Hepatocyte (in vitro differentiated cells): ENCODE data around the gene SHCBP1L. TPM values are rescaled to one million over a fixed set of nuclear protein-coding genes. Genes with fewer than 3 reads are reported as not detected.

Experiments used
- DNase-seq: peaks from one replicate; pipeline ENCODE4 v3.0.0-alpha.2; 2016; ENCODE audit warnings: low spot score
- H2AFZ ChIP-seq: fragments of 200-600 bp; sonication (generic); 2 replicates; pipeline ENCODE4 v1.6.0; 2016; ENCODE audit warnings: antibody characterized with exemption, mild to moderate bottlenecking
- H3K27ac ChIP-seq: fragments of 200-600 bp; sonication (generic); 2 replicates; pipeline ENCODE4 v1.5.1; 2016; ENCODE audit warnings: mild to moderate bottlenecking
- H3K27me3 ChIP-seq: fragments of 200-600 bp; sonication (generic); 2 replicates; pipeline ENCODE4 v1.6.1; 2016
- H3K36me3 ChIP-seq: fragments of 200-600 bp; sonication (generic); replicated peaks from 2 replicates; pipeline ENCODE4 v1.5.1; 2016; ENCODE audit warnings: low read depth; ENCODE audit not compliant: insufficient read depth
- H3K4me1 ChIP-seq: fragments of 200-600 bp; sonication (generic); 2 replicates; pipeline ENCODE4 v1.5.1; 2016; ENCODE audit warnings: mild to moderate bottlenecking, moderate library complexity; ENCODE audit not compliant: insufficient read depth
- H3K4me2 ChIP-seq: fragments of 200-600 bp; sonication (generic); 2 replicates; pipeline ENCODE4 v1.6.0; 2016
- H3K4me3 ChIP-seq: fragments of 200-600 bp; sonication (generic); 2 replicates; pipeline ENCODE4 v1.5.1; 2016; ENCODE audit warnings: mild to moderate bottlenecking
- H3K79me2 ChIP-seq: fragments of 200-600 bp; sonication (generic); 2 replicates; pipeline ENCODE4 v1.6.0; 2017; ENCODE audit warnings: mild to moderate bottlenecking
- H3K9me2 ChIP-seq: fragments of 200-600 bp; sonication (generic); replicated peaks from 2 replicates; pipeline ENCODE4 v1.6.0; 2017; ENCODE audit warnings: mild to moderate bottlenecking; ENCODE audit not compliant: insufficient read depth
- H3K9me3 ChIP-seq: fragments of 200-600 bp; sonication (generic); 2 replicates; pipeline ENCODE4 v1.5.1; 2016; ENCODE audit warnings: low read depth, mild to moderate bottlenecking
- H4K20me1 ChIP-seq: fragments of 200-600 bp; sonication (generic); 2 replicates; pipeline ENCODE4 v1.6.0; 2016; ENCODE audit warnings: mild to moderate bottlenecking; ENCODE audit not compliant: insufficient read depth, poor library complexity, severe bottlenecking
- EZH2 ChIP-seq: fragments of 200-600 bp; sonication (generic); IDR thresholded peaks from 2 replicates; pipeline ENCODE4 v1.6.1; 2016; ENCODE audit warnings: antibody characterized with exemption, mild to moderate bottlenecking, borderline replicate concordance
- EZH2phosphoT487 ChIP-seq: fragments of 200-600 bp; sonication (generic); IDR thresholded peaks from one replicate; pipeline ENCODE4 v1.6.1; 2018; ENCODE audit warnings: antibody characterized with exemption, mild to moderate bottlenecking, low read depth, moderate library complexity; ENCODE audit not compliant: unreplicated experiment, severe bottlenecking
- WGBS: methylation state at CpG from one replicate; pipeline ENCODE4 v1.1.6; 2016; ENCODE audit warnings: low lambda C conversion rate; ENCODE audit errors: missing lambda C conversion rate; 5-methylcytosine and 5-hydroxymethylcytosine counted together
- polyA plus RNA-seq: library from polyadenylated mRNA; unstranded; fragments of >200 nt; fragmentation: Nextera tagmentation; extraction: Ambion mirVana; gene quantifications from 2 replicates; pipeline ENCODE4 v1.2.1, GENCODE V29; 2016
- total RNA-seq: library from RNA; depleted of rRNA; stranded (reverse); fragments of >200 nt; gene quantifications from 2 replicates; pipeline ENCODE4 v1.2.3, GENCODE V29; 2014
- TF ChIP-seq, protein P1 (sequence below): fragments of 200-600 bp; sonication (generic); IDR thresholded peaks from 2 replicates; pipeline ENCODE4 v1.5.1; 2016; ENCODE audit warnings: antibody characterized with exemption, mild to moderate bottlenecking; ENCODE audit not compliant: poor library complexity

Gene SHCBP1L
- not detected in 2 replicates for total RNA-seq
- polyA plus RNA-seq: not detected in 2 replicates

DNA sequence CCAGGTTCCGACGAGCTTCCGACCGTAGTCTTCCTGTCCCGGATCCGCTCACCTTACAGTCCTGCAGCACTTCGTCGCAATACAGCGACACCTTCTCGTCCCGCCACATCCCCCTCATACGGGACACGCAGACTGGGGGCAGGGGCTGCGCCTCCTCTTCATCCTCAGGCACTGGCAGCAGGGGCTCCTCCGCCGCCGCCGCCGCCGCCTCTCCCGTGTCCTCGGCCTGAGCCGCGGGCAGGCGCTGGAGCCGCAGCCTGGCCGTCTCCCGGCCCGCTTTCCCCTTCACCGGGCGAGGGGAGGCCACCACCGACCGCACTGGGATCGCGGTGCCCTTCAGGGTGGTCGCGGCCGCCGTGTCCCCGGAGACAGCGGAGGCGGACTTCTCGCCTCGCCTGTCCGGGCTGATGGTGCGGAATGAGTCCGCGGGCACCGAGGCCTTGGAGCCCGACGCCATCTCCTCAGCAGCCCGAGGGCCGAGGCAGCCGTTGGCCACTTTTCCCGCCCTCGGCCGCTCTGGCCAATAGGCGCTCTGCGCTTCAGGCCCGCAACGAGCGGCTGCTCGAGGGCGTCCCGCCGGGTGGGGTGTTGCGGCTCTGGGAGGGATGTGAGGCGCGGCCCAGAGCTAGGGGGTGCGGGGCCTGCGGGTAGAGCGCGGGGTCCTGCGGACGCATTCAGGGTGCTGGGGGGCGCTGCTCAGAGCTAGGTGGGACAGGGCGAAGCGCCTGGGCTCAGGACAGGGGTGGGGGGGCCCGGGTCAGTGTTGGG, at the start of gene SHCBP1L:
SHCBP1L (minus strand) TSS at position 490 of the 768 bp plus-strand sequence; CDS start at position 457, 33 bp downstream.
- no peaks in the 10 kb centered on the region for H3K36me3 ChIP-seq

DNA sequence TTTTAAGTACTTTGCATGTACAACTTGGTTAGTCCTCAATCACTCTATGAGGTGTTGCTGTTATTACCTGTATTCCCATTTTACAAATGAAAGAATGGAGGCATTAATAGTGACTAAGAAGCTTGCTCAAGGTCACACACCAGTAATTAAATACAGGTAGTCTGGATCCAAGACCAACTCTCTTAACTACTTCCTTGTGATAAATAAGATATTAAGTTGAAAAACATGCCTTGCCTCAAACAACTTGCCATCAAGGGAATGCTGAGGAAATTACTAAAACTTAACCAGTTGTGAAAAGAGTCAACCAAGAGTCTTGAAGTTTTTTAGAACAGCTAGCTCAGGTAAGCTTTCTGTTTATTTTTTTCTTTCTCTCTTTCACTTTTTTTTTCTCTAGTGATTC, 49.3 kb upstream of the SHCBP1L start:
- Histone ChIP-seq H3K4me3 (no peak overlapping the region), H2AFZ (no peak overlapping the region), H3K27me3 (no peaks in the 10 kb centered on the region), H3K36me3 (no peaks in the 10 kb centered on the region), H3K79me2 (no peaks in the 10 kb centered on the region), H4K20me1 (no peaks in the 10 kb centered on the region), H3K4me2 (no peak overlapping the region), H3K9me3 (no peaks in the 10 kb centered on the region), H3K27ac (no peak overlapping the region), H3K9me2 (no peaks in the 10 kb centered on the region), H3K4me1 (no peaks in the 10 kb centered on the region)
- DNase-seq: no peak
- no peak for TF ChIP-seq EZH2phosphoT487
- TF ChIP-seq EZH2: no peak
- TF ChIP-seq, protein P1, sequence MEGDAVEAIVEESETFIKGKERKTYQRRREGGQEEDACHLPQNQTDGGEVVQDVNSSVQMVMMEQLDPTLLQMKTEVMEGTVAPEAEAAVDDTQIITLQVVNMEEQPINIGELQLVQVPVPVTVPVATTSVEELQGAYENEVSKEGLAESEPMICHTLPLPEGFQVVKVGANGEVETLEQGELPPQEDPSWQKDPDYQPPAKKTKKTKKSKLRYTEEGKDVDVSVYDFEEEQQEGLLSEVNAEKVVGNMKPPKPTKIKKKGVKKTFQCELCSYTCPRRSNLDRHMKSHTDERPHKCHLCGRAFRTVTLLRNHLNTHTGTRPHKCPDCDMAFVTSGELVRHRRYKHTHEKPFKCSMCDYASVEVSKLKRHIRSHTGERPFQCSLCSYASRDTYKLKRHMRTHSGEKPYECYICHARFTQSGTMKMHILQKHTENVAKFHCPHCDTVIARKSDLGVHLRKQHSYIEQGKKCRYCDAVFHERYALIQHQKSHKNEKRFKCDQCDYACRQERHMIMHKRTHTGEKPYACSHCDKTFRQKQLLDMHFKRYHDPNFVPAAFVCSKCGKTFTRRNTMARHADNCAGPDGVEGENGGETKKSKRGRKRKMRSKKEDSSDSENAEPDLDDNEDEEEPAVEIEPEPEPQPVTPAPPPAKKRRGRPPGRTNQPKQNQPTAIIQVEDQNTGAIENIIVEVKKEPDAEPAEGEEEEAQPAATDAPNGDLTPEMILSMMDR: no peak

More for the DNA sequence above, at the start of gene SHCBP1L:
- no peaks in the 10 kb centered on the region for H3K9me2 ChIP-seq
- no peak within 1 kb of the TSS for H2AFZ ChIP-seq
- no peaks in the 10 kb centered on the region for H4K20me1 ChIP-seq
- TF ChIP-seq EZH2: no peak
- no peak for DNase-seq
- no peaks in the 10 kb centered on the region for H3K27me3 ChIP-seq
- no peak within 1 kb of the TSS for H3K27ac ChIP-seq
- H3K79me2 ChIP-seq: no peaks in the 10 kb centered on the region
- H3K4me1 ChIP-seq: no peaks in the 10 kb centered on the region
- no peaks in the 10 kb centered on the region for H3K9me3 ChIP-seq
- WGBS: 98% methylated on average over 71 of the region's 79 CpGs
- H3K4me3 ChIP-seq: no peak within 1 kb of the TSS
- H3K4me2 ChIP-seq: no peak within 1 kb of the TSS

DNA sequence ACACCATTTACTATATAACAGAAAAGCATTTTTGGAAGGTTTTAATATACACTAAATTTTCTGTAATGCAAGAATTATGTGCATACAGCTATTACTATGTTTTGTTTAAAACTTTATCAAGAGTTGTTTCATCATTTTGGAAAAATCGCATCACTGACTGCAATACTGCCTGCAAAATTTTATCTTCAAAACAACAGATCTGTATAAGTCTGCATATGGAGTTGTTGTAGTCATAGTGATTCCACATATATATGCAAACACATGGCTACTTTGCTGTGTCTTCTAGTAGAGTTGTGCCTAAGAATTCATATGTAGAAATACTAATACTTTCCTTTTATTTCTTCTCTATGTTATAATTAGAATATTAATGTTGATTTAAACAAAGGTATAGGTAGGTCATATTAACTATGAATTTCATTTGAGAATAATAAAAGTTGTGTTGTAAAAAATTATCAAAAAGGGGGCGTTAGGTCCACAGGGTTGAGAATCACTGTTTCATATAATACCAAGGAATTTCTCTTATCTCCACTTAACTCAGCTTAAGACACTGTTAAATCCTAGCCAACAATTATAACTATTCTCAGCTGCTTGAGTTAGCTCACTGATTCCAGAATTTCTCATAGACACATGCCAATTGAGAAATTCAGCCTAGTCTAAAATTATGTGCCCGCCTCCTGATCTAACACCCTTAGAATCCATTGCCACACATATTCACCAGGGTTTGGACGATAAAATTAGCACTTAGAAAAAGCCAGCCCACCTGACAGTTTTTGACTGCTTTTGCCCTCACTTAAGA, 47.4 kb upstream of the SHCBP1L start:
- no peak overlapping the region for H2AFZ ChIP-seq
- no peak for DNase-seq
- H3K4me3 ChIP-seq: no peak overlapping the region
- H3K9me3 ChIP-seq: no peaks in the 10 kb centered on the region
- H4K20me1 ChIP-seq: no peaks in the 10 kb centered on the region
- no peaks in the 10 kb centered on the region for H3K4me1 ChIP-seq
- no peak overlapping the region for H3K27ac ChIP-seq
- no peaks in the 10 kb centered on the region for H3K36me3 ChIP-seq
- TF ChIP-seq EZH2 (no peak), EZH2phosphoT487 (no peak)
- TF ChIP-seq, protein P1: no peak
- no peaks in the 10 kb centered on the region for H3K9me2 ChIP-seq
- H3K79me2 ChIP-seq: no peaks in the 10 kb centered on the region
- 79% methylated on average over 4 of the region's 4 CpGs for WGBS
- no peak overlapping the region for H3K4me2 ChIP-seq
- no peaks in the 10 kb centered on the region for H3K27me3 ChIP-seq

DNA sequence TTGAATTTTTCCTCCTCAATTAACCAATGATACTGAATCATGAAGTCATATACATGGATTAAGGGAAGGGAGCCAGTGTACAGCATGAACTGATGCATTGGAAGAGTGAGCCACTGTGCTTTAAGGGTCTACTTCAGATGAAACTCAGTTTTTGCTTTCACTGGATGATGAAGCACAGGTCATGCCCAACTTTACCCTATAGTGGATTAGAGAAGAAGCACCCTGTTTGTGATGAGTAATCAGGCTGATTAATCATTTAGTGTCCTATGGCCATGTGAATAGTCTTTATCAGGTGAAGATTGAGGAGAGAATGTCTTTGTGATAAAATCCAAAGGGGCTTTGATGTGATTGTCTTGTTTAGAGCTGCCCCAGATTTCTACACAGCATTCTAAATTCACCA, 45.5 kb upstream of the SHCBP1L start:
- H3K9me3 ChIP-seq: no peaks in the 10 kb centered on the region
- H3K36me3 ChIP-seq: no peaks in the 10 kb centered on the region
- no peaks in the 10 kb centered on the region for H3K79me2 ChIP-seq
- no peak overlapping the region for H3K27ac ChIP-seq
- no peak overlapping the region for H2AFZ ChIP-seq
- TF ChIP-seq, protein P1: no peak
- TF ChIP-seq EZH2: no peak
- no peaks in the 10 kb centered on the region for H4K20me1 ChIP-seq
- H3K4me2 ChIP-seq: no peak overlapping the region
- H3K4me3 ChIP-seq: no peak overlapping the region
- no peaks in the 10 kb centered on the region for H3K27me3 ChIP-seq
- no peaks in the 10 kb centered on the region for H3K9me2 ChIP-seq
- no peaks in the 10 kb centered on the region for H3K4me1 ChIP-seq
- no peak for DNase-seq
